Measurements from ENCODE around the gene PCSK4.

- no peak for TF ChIP-seq CTCF (IDR thresholded peaks at IDR 0.05; ENCODE audit: insufficient read depth, low read length, poor library complexity, severe bottlenecking)
- TF ChIP-seq EZH2phosphoT487 (conservative IDR thresholded peaks at IDR 0.05; ENCODE audit: low read length): no peak
Observed at GRCh38 chr19:1473085-1473851, 16.9 kb downstream of the PCSK4 start.

All from SU-DHL-6 (cell line).